GM12878 (cell line): ENCODE measurements around the gene CDON.

Source experiments
- EZH2 ChIP-seq: IDR thresholded peaks from 2 replicates; pipeline ENCODE4 v1.6.1; 2012; ENCODE audit warnings: low read depth, mild to moderate bottlenecking, control low read depth, inconsistent platforms, low read length, borderline replicate concordance; ENCODE audit not compliant: control insufficient read depth
- HDAC2 ChIP-seq: fragments of 200-600 bp; sonication (generic); IDR thresholded peaks from 2 replicates; pipeline ENCODE4 v1.6.1; 2017
- HDAC6 ChIP-seq: fragments of 200-600 bp; sonication (generic); IDR thresholded peaks from one replicate; pipeline ENCODE4 v1.8.0; 2017; ENCODE audit warnings: antibody characterized with exemption; ENCODE audit not compliant: unreplicated experiment
- KDM1A ChIP-seq: fragments of 200-600 bp; sonication (generic); IDR thresholded peaks from 2 replicates; pipeline ENCODE4 v1.6.1; 2016; ENCODE audit warnings: borderline replicate concordance
- MYC ChIP-seq: IDR thresholded peaks from 2 replicates; pipeline ENCODE4 v1.6.1; 2011; ENCODE audit warnings: mild to moderate bottlenecking, low read length, moderate library complexity, inconsistent platforms; ENCODE audit not compliant: insufficient read depth, insufficient replicate concordance, insufficient read length, severe bottlenecking
- STAT3 ChIP-seq: IDR thresholded peaks from 2 replicates; pipeline ENCODE4 v1.6.1; 2011; ENCODE audit warnings: low read depth, low read length, improper control_type of control experiment
- TCF3 ChIP-seq: IDR thresholded peaks from 2 replicates; pipeline ENCODE4 v1.6.1; 2012; ENCODE audit warnings: low read depth, mild to moderate bottlenecking, low read length, borderline replicate concordance; ENCODE audit not compliant: insufficient read depth
- ZNF592 ChIP-seq: fragments of 450-650 bp; IDR thresholded peaks from 2 replicates; pipeline ENCODE4 v1.6.1; 2017; ENCODE audit warnings: mild to moderate bottlenecking, moderate library complexity
- ZSCAN29 ChIP-seq: fragments of 450-650 bp; IDR thresholded peaks from 2 replicates; pipeline ENCODE4 v1.6.1; 2017; ENCODE audit warnings: mild to moderate bottlenecking, moderate library complexity
- TF ChIP-seq, protein P1 (sequence below): fragments of 450-650 bp; IDR thresholded peaks from 2 replicates; pipeline ENCODE4 v1.6.1; 2017; ENCODE audit warnings: mild to moderate bottlenecking, low read depth, inconsistent platforms; ENCODE audit not compliant: poor library complexity, severe bottlenecking
- TF ChIP-seq, protein P2 (sequence below): IDR thresholded peaks from 2 replicates; pipeline ENCODE4 v1.6.1; 2012; ENCODE audit warnings: mild to moderate bottlenecking, low read depth, low read length
- TF ChIP-seq, protein P3 (sequence below): IDR thresholded peaks from 2 replicates; pipeline ENCODE4 v1.6.1; 2011; ENCODE audit warnings: low read depth, mild to moderate bottlenecking, low read length, moderate library complexity, borderline replicate concordance; ENCODE audit errors: extremely low read depth

DNA sequence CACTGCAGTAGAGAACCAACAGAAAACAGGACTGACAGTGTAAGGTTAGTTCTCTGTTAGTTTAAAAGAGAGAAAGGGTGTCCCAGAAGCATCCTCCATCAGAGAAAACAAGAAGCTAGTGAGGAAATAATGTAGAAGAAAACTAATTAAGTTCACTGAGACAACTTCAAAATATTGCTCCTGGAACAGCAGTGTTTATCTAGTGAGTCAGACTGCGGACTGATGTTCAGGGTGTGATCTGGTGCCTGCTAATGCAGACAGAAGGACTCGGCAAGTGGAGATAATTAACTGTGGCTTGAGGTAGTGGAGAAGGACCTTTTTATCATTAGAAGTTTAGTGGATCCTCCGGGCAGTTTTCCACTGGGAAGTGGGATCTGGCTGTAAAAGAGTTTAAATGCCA lies 55.4 kb downstream of the CDON start:
- TF ChIP-seq, protein P1, sequence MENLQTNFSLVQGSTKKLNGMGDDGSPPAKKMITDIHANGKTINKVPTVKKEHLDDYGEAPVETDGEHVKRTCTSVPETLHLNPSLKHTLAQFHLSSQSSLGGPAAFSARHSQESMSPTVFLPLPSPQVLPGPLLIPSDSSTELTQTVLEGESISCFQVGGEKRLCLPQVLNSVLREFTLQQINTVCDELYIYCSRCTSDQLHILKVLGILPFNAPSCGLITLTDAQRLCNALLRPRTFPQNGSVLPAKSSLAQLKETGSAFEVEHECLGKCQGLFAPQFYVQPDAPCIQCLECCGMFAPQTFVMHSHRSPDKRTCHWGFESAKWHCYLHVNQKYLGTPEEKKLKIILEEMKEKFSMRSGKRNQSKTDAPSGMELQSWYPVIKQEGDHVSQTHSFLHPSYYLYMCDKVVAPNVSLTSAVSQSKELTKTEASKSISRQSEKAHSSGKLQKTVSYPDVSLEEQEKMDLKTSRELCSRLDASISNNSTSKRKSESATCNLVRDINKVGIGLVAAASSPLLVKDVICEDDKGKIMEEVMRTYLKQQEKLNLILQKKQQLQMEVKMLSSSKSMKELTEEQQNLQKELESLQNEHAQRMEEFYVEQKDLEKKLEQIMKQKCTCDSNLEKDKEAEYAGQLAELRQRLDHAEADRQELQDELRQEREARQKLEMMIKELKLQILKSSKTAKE, result no peak
- TF ChIP-seq HDAC6 (no peak), ZNF592 (no peak), HDAC2 (no peak), EZH2 (no peak), MYC (no peak), TCF3 (no peak), ZSCAN29 (no peak), KDM1A (no peak), STAT3 (no peak)
- TF ChIP-seq, protein P2, sequence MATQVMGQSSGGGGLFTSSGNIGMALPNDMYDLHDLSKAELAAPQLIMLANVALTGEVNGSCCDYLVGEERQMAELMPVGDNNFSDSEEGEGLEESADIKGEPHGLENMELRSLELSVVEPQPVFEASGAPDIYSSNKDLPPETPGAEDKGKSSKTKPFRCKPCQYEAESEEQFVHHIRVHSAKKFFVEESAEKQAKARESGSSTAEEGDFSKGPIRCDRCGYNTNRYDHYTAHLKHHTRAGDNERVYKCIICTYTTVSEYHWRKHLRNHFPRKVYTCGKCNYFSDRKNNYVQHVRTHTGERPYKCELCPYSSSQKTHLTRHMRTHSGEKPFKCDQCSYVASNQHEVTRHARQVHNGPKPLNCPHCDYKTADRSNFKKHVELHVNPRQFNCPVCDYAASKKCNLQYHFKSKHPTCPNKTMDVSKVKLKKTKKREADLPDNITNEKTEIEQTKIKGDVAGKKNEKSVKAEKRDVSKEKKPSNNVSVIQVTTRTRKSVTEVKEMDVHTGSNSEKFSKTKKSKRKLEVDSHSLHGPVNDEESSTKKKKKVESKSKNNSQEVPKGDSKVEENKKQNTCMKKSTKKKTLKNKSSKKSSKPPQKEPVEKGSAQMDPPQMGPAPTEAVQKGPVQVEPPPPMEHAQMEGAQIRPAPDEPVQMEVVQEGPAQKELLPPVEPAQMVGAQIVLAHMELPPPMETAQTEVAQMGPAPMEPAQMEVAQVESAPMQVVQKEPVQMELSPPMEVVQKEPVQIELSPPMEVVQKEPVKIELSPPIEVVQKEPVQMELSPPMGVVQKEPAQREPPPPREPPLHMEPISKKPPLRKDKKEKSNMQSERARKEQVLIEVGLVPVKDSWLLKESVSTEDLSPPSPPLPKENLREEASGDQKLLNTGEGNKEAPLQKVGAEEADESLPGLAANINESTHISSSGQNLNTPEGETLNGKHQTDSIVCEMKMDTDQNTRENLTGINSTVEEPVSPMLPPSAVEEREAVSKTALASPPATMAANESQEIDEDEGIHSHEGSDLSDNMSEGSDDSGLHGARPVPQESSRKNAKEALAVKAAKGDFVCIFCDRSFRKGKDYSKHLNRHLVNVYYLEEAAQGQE, result no peak
- TF ChIP-seq, protein P3, sequence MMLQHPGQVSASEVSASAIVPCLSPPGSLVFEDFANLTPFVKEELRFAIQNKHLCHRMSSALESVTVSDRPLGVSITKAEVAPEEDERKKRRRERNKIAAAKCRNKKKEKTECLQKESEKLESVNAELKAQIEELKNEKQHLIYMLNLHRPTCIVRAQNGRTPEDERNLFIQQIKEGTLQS, result no peak
